HuH-7.5 (cell line): ENCODE measurements around the gene UTP4.
A peak's percentile ranks its signal among the peaks of the same experiment; 100 is the strongest.
"Not testable (repeated sequence)": the region's sequence is repeated elsewhere in the genome, so short reads cannot be mapped to it uniquely, and the experiment has no call there.

ENCODE experiments used
- DNase-seq: peaks from one replicate; pipeline ENCODE4 v3.0.0; 2011; ENCODE audit warnings: low spot score

Gene UTP4

DNA sequence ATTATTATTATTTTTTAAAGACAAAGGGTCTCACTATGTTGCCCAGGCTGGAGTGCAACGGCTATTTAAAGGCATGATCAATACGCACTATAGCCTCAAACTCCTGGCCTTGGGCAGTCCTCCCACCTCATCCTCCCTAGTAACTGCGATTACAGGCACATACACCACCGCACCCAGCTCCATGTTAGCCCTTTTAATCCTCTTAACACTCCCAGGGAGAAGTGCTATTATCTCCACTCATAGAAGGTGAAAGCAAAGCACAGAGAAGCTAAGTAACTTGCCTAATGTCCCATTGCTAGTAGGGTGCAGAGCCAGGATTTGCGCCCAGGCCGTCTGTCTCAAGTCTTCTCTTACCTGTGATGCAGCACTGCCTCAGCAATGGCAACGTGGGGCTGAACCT, 22.0 kb upstream of the UTP4 start:
- DNase-seq = no peak

GRCh38 chr16:69111216-69111875, 21.1 kb upstream of the UTP4 start:
- DNase-seq = no peak

DNA sequence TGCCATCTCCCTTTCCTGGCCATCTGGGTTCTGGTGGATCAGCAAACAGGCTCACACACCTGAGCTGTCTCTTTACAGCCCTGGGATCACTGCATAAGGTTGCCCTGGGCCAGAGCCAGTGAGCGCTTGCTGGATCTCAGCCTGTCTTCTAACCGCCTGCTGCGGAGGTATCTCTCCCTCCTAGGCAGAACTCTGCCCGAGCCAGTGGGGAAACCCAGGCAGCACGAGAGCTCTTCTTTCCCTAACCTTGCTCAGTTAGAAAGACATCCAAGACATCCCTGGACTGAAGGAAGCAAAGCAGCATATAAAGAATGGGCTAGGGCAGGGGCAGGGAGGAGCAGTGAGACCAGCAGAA, 20.6 kb upstream of the UTP4 start:
- no peak for DNase-seq

- DNase-seq = peak; percentile 97
Measured at GRCh38 chr16:69112285-69113129, 19.9 kb upstream of the UTP4 start.

DNA sequence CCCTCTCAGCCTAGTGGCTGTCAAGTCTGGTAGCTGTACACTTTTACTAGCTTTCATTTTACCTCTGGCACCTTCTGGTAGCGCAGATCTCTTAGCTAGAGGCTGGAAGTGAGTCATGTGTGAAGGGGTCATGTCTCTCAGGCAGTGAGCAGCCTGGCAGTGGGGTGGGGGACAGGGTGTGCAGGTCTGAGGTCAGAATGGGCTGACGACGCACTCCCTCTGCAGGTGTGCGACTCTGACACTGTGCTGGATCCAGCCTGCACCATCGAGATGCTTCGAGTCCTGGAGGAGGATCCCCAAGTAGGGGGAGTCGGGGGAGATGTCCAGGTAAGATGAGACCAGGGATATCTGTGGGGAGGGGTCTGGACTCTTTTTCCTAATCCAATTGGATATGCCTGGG, 19.2 kb upstream of the UTP4 start:
- DNase-seq = no peak

DNA sequence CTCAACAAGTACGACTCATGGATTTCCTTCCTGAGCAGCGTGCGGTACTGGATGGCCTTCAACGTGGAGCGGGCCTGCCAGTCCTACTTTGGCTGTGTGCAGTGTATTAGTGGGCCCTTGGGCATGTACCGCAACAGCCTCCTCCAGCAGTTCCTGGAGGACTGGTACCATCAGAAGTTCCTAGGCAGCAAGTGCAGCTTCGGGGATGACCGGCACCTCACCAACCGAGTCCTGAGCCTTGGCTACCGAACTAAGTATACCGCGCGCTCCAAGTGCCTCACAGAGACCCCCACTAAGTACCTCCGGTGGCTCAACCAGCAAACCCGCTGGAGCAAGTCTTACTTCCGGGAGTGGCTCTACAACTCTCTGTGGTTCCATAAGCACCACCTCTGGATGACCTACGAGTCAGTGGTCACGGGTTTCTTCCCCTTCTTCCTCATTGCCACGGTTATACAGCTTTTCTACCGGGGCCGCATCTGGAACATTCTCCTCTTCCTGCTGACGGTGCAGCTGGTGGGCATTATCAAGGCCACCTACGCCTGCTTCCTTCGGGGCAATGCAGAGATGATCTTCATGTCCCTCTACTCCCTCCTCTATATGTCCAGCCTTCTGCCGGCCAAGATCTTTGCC, 18.0 kb upstream of the UTP4 start:
- no peak for DNase-seq

- no peak for DNase-seq
Measured at GRCh38 chr16:69114976-69115355, 17.5 kb upstream of the UTP4 start.

- DNase-seq = no peak
Measured at GRCh38 chr16:69115361-69115760, 17.1 kb upstream of the UTP4 start.

GRCh38 chr16:69115837-69116236, 16.6 kb upstream of the UTP4 start:
- no peak for DNase-seq

- DNase-seq = no peak
Measured at GRCh38 chr16:69116256-69116875, 16.1 kb upstream of the UTP4 start.

DNA sequence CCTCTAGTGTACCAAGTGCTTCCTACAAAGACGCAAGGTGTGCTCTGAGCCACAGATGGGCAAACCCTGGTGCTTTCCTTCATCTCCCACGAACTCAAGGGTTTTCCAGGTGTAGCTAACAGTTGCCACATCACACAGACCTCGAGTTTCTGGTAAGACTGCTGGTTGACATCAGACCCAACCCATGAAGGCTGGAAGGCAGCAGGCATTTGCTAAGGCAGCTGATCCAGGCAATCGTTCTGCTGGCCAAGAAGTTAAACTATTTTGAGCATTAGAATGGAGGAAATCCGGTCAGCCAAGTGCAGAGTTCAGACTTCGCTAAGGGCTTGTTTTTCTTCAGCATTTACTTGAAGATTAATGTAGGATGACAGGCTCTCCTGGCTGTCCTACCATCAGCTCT, 15.5 kb upstream of the UTP4 start:
- no peak for DNase-seq

- no peak for DNase-seq
Measured at GRCh38 chr16:69118468-69118867, 14.0 kb upstream of the UTP4 start.

DNA sequence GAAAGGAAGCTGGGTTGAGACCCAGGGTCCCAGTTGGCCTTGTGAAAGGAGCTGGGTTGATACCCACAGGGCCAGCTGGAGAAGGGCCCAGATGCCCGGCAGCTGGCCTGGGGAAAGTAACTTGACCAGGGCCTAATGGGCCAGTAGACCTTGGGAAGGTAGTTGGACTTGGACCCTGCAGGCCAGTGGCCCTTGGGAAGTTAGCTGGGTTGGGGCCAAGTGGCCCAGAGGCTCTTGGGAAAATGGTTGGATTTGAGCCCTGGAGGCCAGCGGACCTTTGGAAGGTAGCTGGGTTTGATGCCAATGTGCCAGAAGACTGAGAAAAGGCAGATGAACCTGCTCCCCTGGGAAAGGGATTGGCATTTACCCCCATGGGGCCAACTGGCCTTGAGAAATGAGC, 13.5 kb upstream of the UTP4 start:
- DNase-seq = no peak

- no peak for DNase-seq
Measured at GRCh38 chr16:69119536-69119935, 12.9 kb upstream of the UTP4 start.

DNA sequence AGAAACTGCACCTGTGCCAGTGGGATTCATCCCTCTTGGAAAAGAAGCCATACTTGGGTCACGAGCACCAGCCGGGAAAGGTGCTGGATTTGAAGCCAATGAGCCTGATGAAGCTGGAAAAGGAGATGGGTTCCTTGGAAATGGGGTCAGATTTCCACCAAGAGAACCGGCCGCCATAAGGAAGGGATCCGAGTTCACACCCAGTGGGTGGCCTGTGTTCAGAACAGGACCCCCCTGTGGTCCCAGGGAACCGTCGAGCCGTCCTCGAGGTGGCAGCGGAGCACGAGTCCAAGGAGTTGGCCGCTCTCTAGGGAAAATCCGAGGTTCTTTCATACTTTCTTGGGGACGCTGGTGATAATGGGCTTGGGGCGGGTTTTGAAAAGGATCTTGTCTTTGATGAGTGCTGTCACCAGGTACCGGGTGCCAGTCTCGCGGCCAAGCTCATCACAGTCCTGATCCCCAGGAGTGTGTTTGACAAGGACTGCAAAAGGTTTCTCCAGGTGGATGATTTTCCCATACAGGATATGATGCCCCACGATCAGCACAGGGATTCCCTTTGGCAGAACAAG, 12.3 kb upstream of the UTP4 start:
- no peak for DNase-seq

DNA sequence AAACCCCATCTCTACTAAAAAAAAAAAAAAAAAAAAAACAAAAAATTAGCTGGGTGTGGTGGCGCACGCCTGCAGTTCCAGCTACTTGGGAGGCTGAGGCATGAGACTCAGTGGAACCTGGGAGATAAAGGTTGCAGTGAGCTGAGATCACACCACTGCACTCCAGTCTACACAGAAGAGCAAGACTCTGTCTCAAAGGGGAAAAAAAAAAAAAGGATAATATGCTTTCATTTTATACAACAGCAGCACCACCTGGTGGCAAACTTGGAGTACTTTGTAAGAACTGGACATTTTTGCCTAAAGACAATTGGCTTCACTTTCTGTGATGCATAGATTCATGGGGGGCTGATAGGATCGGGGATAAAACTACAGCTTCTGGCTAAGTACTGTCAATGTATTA, 8.5 kb upstream of the UTP4 start:
- no peak for DNase-seq

DNA sequence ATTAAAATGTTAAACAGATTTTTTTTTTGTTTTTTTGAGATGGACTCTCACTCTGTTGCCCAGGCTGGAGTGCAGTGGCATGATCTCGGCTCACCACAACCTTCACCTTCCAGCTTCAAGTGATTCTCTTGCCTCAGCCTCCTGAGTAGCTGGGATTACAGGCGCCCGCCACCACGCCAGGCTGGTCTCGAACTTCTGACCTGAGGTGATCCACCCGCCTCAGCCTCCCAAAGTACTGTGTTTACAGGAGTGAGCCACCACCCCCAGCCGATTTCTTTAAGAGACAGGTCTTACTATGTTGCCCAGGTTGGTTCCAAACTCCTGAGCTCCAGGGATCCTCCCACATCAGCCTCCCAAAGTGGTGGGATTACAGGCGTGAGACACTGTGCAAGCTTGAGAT, 8.0 kb upstream of the UTP4 start:
- not testable (repeated sequence) for DNase-seq

DNA sequence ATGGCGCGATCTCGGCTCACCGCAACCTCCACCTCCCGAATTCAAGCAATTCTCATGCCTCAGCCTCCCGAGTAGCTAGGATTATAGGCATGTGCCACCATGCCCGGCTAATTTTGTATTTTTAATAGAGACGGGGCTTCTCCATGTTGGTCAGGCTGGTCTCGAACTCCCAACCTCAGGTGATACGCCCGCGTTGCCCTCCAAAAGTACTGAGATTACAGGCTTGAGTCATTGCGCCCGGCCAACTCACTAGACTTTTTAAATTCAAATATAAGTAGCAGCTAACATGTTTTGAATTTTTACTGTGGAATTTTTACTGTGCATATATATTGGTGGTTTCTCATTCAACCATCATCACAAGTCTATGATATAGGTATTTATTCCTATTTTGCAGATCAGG, 7.5 kb upstream of the UTP4 start:
- not testable (repeated sequence) for DNase-seq

DNA sequence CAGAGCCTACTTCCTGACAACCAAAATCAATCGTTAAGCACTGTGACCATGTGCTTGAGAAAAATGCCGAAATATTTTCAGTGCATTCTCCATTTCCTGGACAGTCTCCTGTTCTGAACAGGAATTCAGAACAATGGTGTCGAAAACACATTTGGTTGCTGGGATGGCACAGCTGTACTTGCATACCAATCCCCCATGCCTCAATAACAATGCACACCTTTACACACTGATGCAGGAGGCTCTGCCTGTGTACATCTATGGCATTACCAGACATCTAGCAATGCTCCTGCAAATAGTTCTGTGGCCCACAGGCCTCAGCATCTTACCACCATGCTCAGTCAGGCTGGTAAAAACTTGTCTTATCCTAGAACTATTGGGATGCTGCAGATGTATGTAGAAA, 6.2 kb upstream of the UTP4 start:
- no peak for DNase-seq

DNA sequence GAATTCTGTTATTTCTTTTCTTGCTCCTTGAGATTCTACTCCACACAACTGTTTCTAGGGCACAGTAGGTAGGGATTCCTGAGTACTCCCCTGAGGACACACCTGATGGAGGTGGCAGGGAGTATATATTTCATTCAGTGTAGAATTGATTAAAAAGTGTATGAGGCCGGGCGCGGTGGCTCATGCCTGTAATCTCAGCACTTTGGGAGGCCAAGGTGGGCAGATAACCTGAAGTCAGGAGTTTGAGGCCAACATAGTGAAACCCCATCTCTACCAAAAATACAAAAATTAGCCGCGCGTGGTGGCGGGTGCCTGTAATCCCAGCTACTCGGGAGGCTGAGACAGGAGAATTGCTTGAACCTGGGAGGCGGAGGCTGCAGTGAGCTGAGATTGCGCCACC, 5.6 kb upstream of the UTP4 start:
- DNase-seq = not testable (repeated sequence)

DNA sequence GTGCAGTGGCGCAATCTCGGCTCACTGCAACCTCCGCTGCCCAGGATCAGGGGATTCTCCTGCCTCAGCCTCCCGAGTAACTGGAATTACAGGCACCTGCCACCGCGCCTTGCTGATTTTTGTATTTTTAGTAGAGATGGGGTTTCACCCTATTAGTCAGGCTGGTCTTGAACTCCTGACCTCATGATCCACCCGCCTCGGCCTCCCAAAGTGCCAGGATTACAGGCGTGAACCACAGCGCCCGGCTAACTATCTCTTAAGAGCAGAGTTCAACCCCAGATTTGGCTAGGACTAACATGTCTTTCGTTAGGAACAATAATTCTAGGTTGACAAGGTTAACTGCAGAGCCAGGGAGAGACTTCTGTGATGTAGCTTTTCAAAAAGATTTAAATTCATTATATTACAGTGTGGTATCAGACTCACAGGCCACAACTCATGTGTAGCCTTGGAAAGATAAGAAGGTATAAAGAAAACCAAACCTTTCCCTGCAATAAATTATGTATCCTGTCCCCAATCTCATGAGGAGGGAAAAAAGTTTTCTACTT, 4.4 kb upstream of the UTP4 start:
- no peak for DNase-seq

- DNase-seq = no peak
Measured at GRCh38 chr16:69130461-69130860, 2.0 kb upstream of the UTP4 start.
